ENCODE data around the gene TNFSF13. TPM values are rescaled to one million over a fixed set of nuclear protein-coding genes. Genes with fewer than 3 reads are reported as not detected.

Gene TNFSF13
- total RNA-seq, 3 donors from 2014 or later (not counting 1 experiment from before 2014, with no cell fraction given) = 2.7 to 11.1 (median 2.7) TPM

DNA sequence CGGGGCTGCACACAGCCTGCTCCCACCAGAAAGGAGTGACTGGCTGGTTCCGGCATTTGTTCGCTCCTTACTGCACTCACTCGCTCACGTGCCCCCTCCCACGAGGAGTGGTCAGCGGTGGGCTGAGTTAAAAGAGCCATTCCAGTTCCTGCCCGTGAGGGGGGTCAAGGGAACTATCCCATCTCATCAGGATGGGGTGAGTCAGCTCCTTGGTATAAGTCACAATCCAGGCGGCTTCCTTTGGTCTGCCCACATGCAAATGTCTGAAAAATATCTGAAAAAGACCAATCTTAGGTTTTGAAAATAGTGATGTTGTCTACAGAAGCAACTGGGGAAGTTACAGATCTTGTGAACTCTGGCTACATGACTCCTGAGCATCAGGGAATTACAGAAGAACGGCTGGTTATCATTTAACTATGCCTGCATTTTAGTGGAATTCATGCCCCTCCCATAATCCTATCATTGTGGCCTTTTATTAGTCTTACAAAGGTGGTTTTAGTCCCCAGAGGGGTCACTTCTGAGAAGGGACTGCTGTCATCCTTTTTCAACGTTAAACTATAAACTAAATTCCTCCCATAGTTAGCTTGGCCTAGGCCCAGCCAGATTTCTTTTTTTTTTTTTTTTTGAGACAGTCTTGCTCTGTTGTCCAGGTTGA is 19.5 kb upstream of the TNFSF13 start:
- no peaks in the 10 kb centered on the region for H3K36me3 Mint-ChIP-seq
- H3K4me3 Mint-ChIP-seq = no peak overlapping the region
- ATAC-seq (no peak), DNase-seq (no peak)
- peaks cover 7% of the 10 kb centered on the region for H3K9me3 ChIP-seq (ENCODE audit: control insufficient read depth, insufficient read depth, low read length)
- H3K9me3 Mint-ChIP-seq = no peaks in the 10 kb centered on the region
- WGBS (ENCODE audit: insufficient coverage) = 83% methylated on average over 11 of the region's 11 CpGs
- H3K4me1 ChIP-seq (ENCODE audit: control insufficient read depth, insufficient read depth, low read length) = no peaks in the 10 kb centered on the region
- no peaks in the 10 kb centered on the region for H3K4me1 Mint-ChIP-seq
- no peaks in the 10 kb centered on the region for H3K27me3 Mint-ChIP-seq (ENCODE audit: low read depth in 2 of 2)
- no peak overlapping the region for H3K27ac Mint-ChIP-seq
- intact Hi-C loops (cut with micrococcal nuclease) = no loop called here
- H3K27me3 ChIP-seq (ENCODE audit: control insufficient read depth, insufficient read depth, low read length) = no peaks in the 10 kb centered on the region
- H3K36me3 ChIP-seq (ENCODE audit: control insufficient read depth, insufficient read depth, low read length) = no peaks in the 10 kb centered on the region
- H3K4me3 ChIP-seq (ENCODE audit: low read length) = no peak overlapping the region
- H3K27ac ChIP-seq (ENCODE audit: low read length) = no peak overlapping the region
- TF ChIP-seq, protein P1, sequence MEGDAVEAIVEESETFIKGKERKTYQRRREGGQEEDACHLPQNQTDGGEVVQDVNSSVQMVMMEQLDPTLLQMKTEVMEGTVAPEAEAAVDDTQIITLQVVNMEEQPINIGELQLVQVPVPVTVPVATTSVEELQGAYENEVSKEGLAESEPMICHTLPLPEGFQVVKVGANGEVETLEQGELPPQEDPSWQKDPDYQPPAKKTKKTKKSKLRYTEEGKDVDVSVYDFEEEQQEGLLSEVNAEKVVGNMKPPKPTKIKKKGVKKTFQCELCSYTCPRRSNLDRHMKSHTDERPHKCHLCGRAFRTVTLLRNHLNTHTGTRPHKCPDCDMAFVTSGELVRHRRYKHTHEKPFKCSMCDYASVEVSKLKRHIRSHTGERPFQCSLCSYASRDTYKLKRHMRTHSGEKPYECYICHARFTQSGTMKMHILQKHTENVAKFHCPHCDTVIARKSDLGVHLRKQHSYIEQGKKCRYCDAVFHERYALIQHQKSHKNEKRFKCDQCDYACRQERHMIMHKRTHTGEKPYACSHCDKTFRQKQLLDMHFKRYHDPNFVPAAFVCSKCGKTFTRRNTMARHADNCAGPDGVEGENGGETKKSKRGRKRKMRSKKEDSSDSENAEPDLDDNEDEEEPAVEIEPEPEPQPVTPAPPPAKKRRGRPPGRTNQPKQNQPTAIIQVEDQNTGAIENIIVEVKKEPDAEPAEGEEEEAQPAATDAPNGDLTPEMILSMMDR (IDR thresholded peaks at IDR 0.05) = no peak

DNA sequence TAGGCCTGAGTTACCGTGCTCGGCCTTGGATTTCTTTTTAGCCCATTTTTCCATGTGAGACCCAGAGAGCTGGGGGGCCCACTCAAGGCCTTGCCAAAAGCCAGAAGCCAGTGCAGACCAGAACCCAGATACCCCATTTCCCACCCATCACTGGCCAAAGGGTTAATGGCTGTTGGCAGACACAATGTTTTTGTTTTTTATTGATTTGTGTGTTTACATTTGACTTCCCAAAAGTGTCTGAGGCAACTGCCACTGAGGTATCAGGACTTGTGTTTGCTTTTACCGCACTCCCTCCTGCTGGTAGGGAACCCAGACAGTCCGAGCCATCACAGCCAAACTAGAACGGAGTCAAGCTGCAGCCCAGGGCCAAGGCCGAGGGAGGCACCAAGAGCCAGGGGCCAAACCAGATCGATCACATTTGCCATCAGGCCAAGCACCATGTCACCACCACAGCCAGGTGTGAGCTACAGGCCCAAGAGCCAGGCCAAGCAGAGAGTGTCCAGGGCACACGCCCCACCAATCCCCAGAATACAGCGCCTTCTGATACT is 17.4 kb upstream of the TNFSF13 start:
- H3K36me3 Mint-ChIP-seq = no peaks in the 10 kb centered on the region
- TF ChIP-seq, protein P1 (IDR thresholded peaks at IDR 0.05) = no peak
- no peak overlapping the region for H3K27ac Mint-ChIP-seq
- WGBS (ENCODE audit: insufficient coverage) = 93% methylated on average over 9 of the region's 9 CpGs
- ATAC-seq (no peak), DNase-seq (no peak)
- intact Hi-C loops (cut with micrococcal nuclease) = no loop called here
- no peaks in the 10 kb centered on the region for H3K4me1 ChIP-seq (ENCODE audit: control insufficient read depth, insufficient read depth, low read length)
- peaks cover 7% of the 10 kb centered on the region for H3K9me3 ChIP-seq (ENCODE audit: control insufficient read depth, insufficient read depth, low read length)
- H3K4me1 Mint-ChIP-seq = no peaks in the 10 kb centered on the region
- H3K4me3 Mint-ChIP-seq = no peak overlapping the region
- no peaks in the 10 kb centered on the region for H3K27me3 Mint-ChIP-seq (ENCODE audit: low read depth in 2 of 2)
- no peaks in the 10 kb centered on the region for H3K27me3 ChIP-seq (ENCODE audit: control insufficient read depth, insufficient read depth, low read length)
- H3K9me3 Mint-ChIP-seq = no peaks in the 10 kb centered on the region
- no peak overlapping the region for H3K4me3 ChIP-seq (ENCODE audit: low read length)
- H3K27ac ChIP-seq (ENCODE audit: low read length) = no peak overlapping the region
- H3K36me3 ChIP-seq (ENCODE audit: control insufficient read depth, insufficient read depth, low read length) = no peaks in the 10 kb centered on the region

DNA sequence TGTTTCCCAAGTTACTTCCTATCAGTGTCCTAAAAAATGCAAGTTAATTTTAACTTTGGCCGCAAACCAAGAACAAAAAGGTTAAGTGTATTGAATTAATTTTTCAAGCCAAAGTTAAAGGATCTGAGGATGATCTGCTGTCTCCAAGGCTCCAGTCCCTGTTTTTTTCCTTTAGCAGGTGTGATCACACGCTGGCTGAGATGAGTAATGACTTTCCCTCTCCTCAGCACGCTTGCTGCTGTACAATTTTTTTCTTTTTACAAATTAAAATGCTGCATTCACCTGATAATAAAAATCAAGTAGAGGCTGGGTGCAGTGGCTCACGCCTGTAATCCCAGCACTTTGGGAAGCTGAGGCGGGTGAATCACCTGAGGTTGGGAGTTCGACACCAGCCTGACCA is 13.6 kb upstream of the TNFSF13 start:
- TF ChIP-seq, protein P1 (IDR thresholded peaks at IDR 0.05) = no peak
- Mint-ChIP-seq H3K27me3 (ENCODE audit: low read depth in 2 of 2) (no peaks in the 10 kb centered on the region), H3K27ac (no peak overlapping the region), H3K4me1 (peaks cover 21% of the 10 kb centered on the region in 2 donors), H3K9me3 (no peaks in the 10 kb centered on the region), H3K36me3 (no peaks in the 10 kb centered on the region), H3K4me3 (no peak overlapping the region)
- Histone ChIP-seq H3K9me3 (ENCODE audit: control insufficient read depth, insufficient read depth, low read length) (no peaks in the 10 kb centered on the region), H3K27ac (ENCODE audit: low read length) (no peak overlapping the region), H3K27me3 (ENCODE audit: control insufficient read depth, insufficient read depth, low read length) (no peaks in the 10 kb centered on the region), H3K4me1 (ENCODE audit: control insufficient read depth, insufficient read depth, low read length) (peaks cover 22% of the 10 kb centered on the region), H3K4me3 (ENCODE audit: low read length) (no peak overlapping the region), H3K36me3 (ENCODE audit: control insufficient read depth, insufficient read depth, low read length) (no peaks in the 10 kb centered on the region)
- 93% methylated on average over 6 of the region's 6 CpGs for WGBS (ENCODE audit: insufficient coverage)
- DNase-seq = no peak
- intact Hi-C loops (cut with micrococcal nuclease) = no loop called here
- ATAC-seq = no peak

Data from natural killer cell (primary cell).